NT2/D1 (cell line): ENCODE measurements around the gene NPIPA5.

Source experiments
- YY1 ChIP-seq: IDR thresholded peaks from 2 replicates; pipeline ENCODE4 v1.6.1; 2011; ENCODE audit not compliant: insufficient read length, insufficient read depth
- ZNF274 ChIP-seq: IDR thresholded peaks from 2 replicates; pipeline ENCODE4 v1.6.1; 2011; ENCODE audit warnings: mild to moderate bottlenecking, low read depth, low read length

DNA sequence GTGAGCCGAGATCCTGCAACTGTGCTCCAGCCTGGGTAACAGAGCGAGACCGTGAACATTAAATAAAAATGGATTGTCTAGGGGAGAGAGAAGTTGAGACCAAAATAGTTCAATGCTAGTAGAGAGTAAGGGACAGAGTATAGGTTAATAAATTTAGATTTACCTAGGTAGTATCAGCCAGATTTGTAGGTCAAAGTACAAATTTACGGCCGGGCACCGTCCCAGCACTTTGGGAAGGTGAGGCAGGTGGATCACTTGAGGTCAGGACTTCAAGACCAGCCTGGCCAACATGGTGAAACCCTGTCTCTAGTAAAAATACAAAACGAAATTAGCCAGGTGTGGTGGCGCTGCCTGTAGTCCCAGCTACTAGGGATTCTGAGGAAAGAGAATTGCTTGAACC lies 44.1 kb upstream of the NPIPA5 start:
- no peak for TF ChIP-seq ZNF274
- TF ChIP-seq YY1: no peak
